DLD1 (cell line): ENCODE measurements around the gene CFAP46.
"Not testable (repeated sequence)": the region's sequence is repeated elsewhere in the genome, so short reads cannot be mapped to it uniquely, and the experiment has no call there.

ENCODE experiments used
- in situ Hi-C: cut with HindIII; loops from 2 replicates; pipeline ENCODE4 v1.10.0; 2017; ENCODE audit warnings: low sequenced_read_pairs

CFAP46 gene

GRCh38 chr10:132932461-132933307 lies 9.7 kb downstream of the CFAP46 start:
- in situ Hi-C loops: loop anchor here (25.0 kb wide), 2 partner anchors 105 to 230 kb away; partner anchors contain the start of gene KNDC1

DNA sequence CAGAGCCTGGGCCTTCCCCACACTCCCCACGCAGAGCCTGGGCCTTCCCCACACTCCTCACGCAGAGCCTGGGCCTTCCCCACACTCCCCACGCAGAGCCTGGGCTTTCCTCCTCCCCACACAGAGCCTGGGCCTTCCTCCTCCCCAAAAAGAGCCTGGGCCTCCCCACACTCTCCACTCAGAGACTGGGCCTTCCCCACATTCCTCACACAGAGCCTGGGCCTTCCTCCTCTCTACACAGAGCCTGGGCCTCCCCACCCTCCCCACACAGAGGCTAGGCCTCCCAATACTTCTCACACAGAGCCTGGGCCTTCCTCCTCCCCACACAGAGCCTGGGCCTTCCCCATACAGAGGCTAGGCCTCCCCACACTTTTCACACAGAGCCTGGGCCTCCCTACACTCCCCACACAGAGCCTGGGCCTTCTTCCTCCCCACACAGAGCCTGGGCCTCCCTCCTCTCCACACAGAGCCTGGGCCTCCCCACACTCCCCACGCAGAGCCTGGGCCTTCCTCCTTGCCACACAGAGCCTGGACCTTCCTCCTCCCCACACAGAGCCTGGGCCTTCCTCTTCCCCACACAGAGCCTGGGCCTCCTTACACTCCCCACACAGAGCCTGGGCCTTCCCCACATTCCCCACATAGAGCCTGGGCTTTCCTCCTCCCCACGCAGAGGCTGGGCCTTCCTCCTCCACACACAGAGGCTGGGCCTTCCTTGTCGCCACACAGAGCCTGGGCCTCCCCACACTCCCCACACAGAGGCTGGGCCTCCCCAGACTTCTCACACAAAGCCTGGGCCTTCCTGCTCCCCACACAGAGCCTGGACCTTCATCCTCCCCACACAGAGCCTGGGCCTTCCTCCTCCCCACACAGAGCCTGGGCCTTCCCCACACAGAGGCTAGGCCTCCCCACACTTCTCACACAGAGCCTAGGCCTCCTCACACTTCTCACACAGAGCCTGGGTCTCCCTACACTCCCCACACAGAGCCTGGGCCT lies 10.8 kb downstream of the CFAP46 start:
- in situ Hi-C loops: loop anchor here (25.0 kb wide), 2 partner anchors 106 to 231 kb away; partner anchors contain the start of gene KNDC1

DNA sequence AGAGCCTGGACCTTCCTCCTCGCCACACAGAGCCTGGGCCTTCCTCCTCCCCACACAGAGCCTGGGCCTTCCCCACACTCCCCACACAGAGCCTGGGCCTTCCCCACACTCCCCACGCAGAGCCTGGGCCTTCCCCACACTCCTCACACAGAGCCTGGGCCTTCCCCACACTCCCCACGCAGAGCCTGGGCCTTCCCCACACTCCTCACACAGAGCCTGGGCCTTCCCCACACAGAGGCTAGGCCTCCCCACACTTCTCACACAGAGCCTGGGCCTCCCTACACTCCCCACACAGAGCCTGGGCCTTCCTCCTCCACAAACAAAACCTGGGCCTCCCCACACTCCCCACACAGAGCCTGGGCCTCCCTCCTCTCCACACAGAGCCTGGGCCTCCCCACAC lies 11.7 kb downstream of the CFAP46 start:
- in situ Hi-C loops: loop anchor here (25.0 kb wide), 2 partner anchors 107 to 232 kb away; partner anchors contain the start of gene KNDC1

DNA sequence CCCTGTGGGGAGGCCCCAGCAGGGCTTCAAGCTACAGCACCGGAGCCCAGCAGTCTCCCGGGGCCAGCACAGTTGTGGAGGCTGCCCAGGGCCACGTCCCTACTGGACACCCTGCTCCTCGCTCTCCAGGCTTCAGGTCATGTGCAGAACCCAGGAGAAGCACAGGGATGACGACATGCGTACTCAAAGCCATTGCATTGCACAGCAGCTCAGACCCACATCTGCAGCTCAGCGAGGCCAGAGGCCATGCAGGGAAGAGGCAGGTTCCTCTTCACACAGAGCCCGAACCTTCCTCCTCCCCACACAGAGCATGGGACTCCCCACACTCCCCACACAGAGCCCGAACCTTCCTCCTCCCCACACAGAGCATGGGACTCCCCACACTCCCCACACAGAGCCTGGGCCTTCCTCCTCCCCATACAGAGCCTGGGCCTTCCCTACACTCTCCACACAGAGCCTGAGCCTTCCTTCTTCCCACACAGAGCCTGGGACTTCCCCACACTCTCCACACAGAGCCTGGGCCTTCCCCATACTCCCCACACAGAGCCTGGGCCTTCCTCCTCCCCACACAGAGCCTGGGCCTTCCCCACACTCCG lies 12.3 kb downstream of the CFAP46 start:
- in situ Hi-C loops: loop anchor here (5.0 to 25.0 kb wide), 3 partner anchors 32 to 232 kb away; partner anchors contain the start of gene KNDC1

- in situ Hi-C loops: loop anchor here (5.0 to 25.0 kb wide), 3 partner anchors 33 to 233 kb away; partner anchors contain the start of gene KNDC1
These were observed 12.9 kb downstream of the CFAP46 start for GRCh38 chr10:132929480-132929879.

GRCh38 chr10:132928261-132928660 lies 14.1 kb downstream of the CFAP46 start:
- in situ Hi-C loops: loop anchor here (5.0 to 25.0 kb wide), 3 partner anchors 34 to 234 kb away; partner anchors contain the start of gene KNDC1

DNA sequence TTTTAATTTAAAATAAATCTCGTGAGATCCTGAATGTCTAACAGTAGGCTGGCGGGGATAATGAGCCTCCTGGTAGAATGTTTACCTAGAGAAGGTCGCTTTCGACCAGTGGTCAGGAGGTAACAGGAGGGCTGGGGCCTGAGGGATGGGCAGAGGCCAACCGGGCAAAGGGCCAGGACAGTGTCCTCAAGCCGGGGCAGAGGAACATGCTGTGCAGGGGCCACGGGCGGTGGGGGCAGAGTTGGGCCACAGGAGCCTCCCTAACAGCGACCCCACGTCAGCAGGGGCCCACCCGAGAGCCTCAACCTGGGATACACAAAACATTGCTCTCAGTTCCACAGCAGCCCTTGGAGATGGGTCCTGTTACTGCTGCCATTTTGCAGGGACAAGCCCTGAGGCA lies 14.5 kb downstream of the CFAP46 start:
- in situ Hi-C loops: loop anchor here (5.0 to 25.0 kb wide), 3 partner anchors 34 to 234 kb away; partner anchors contain the start of gene KNDC1

GRCh38 chr10:132926777-132927650 lies 15.4 kb downstream of the CFAP46 start:
- in situ Hi-C loops: loop anchor here (5.0 to 25.0 kb wide), 3 partner anchors 35 to 235 kb away; partner anchors contain the start of gene KNDC1

DNA sequence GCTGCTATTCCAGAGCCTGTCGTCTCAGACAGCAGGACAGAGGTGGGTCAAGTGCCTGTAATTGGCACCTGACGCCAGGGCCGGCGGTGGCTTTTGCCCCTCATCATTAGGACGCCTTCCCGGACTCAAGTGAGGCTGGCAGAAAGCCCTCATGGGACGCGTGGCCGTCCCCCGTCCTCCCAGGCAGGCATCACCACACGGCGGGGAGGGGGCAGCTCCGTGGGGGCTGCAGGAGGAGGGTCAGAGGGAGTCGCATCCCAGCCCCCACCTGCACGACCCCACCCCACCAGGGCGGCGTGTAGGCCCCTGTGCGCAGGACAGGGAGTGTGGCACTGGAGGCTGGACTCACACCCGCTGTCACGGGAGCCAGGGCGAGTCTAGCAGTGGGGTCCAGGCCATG lies 16.3 kb downstream of the CFAP46 start:
- in situ Hi-C loops: loop anchor here (5.0 to 25.0 kb wide), 3 partner anchors 36 to 236 kb away; partner anchors contain the start of gene KNDC1

DNA sequence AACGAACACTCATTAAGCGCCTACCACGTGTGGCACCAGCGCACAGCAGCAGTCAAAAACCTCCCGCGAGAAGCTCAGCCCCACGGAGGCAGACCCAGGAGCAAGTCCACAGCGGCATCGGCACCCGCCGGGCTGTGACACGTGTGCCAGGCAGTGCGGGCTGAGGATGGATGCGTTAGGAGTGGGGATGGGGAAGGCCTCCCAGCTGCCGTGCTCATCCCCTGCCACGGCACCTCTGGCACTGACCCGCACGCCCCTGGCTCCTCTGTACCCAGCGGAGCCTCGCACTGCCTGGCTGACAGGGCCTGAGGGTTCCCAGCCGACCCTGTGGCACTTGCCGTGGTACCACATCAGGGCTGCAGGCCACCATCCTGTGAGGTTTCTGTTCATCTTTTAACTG lies 16.8 kb downstream of the CFAP46 start:
- in situ Hi-C loops: loop anchor here (5.0 to 25.0 kb wide), 3 partner anchors 37 to 237 kb away; partner anchors contain the start of gene KNDC1

GRCh38 chr10:132925071-132925561 lies 17.3 kb downstream of the CFAP46 start:
- in situ Hi-C loops: loop anchor here (5.0 to 25.0 kb wide), 3 partner anchors 37 to 237 kb away; partner anchors contain the start of gene KNDC1

DNA sequence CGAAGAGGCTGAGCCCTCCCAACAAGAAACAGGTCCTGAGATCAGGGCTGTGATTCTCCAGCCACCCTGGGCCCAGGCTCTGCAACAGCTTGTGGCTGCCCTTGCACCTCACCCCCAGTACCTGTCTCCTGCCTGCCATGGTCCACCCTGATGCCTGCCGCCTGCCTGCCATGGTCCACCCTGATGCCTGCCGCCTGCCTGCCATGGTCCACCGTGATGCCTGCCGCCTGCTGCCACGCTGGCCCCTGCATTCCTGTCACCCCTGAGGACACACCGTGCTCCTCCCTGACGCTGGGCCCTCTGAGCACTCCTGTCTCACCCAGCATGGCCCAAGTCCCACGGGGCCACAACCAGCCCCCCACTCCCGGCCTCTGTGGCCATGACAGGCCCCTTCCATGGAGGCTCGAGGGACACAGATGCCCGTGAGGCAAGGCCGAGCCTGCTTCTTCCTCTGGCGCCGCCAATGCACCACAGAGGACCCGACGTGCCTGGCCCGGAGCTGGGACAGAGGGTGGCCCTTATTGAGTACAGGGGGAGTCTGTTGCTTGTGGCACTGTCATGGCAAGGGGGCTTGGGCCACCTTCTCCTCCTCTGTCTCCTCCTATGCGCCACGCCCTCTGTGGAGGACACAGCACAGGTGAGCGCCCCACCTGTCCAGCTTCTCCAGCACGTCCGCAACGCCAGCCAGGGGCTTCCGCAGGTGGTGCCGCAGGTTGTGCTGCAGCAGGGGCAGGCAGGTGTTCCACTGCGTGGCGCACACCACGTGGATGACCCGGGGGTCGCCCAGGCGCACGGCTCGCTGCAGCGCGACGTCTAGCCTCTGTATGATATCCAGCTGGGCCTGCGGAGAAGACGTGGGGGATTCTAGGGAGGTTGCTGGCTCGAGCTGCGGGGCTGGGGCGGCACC lies 18.1 kb downstream of the CFAP46 start:
- in situ Hi-C loops: no loop called here

GRCh38 chr10:132923384-132923783 lies 19.0 kb downstream of the CFAP46 start:
- in situ Hi-C loops: not testable (repeated sequence)

- in situ Hi-C loops: no loop called here
These were observed 19.5 kb downstream of the CFAP46 start for GRCh38 chr10:132922872-132923271.

- in situ Hi-C loops: no loop called here
These were observed 20.3 kb downstream of the CFAP46 start for GRCh38 chr10:132921818-132922807.

GRCh38 chr10:132921086-132921485 lies 21.3 kb downstream of the CFAP46 start:
- in situ Hi-C loops: no loop called here
